Hematopoietic multipotent progenitor cell treated with erythropoietin and hydrocortisone succinate and interleukin-3 and kit ligand, for 15 days (in vitro differentiated cells): ENCODE data around the gene UBXN10.

Experiments used
- DNase-seq: peaks from one replicate; pipeline ENCODE4 v3.0.0-alpha.2; 2015; ENCODE audit warnings: low spot score

Gene UBXN10

GRCh38 chr1:20237646-20238045 lies 51.8 kb downstream of the UBXN10 start:
- no peak for DNase-seq

- DNase-seq, result no peak
Measured at GRCh38 chr1:20240012-20240411, 54.1 kb downstream of the UBXN10 start.

- no peak for DNase-seq
Measured at GRCh38 chr1:20242890-20243479, 57.1 kb downstream of the UBXN10 start.
